Measurements from ENCODE around the gene WBP2.
A peak's percentile ranks its signal among the peaks of the same experiment; 100 is the strongest.

The WBP2 gene

GRCh38 chr17:75855310-75856061, at the start of gene WBP2:
WBP2 (minus strand) TSS chr17:75855335; CDS start chr17:75855297, 38 bp downstream.
- TF ChIP-seq, protein P1, sequence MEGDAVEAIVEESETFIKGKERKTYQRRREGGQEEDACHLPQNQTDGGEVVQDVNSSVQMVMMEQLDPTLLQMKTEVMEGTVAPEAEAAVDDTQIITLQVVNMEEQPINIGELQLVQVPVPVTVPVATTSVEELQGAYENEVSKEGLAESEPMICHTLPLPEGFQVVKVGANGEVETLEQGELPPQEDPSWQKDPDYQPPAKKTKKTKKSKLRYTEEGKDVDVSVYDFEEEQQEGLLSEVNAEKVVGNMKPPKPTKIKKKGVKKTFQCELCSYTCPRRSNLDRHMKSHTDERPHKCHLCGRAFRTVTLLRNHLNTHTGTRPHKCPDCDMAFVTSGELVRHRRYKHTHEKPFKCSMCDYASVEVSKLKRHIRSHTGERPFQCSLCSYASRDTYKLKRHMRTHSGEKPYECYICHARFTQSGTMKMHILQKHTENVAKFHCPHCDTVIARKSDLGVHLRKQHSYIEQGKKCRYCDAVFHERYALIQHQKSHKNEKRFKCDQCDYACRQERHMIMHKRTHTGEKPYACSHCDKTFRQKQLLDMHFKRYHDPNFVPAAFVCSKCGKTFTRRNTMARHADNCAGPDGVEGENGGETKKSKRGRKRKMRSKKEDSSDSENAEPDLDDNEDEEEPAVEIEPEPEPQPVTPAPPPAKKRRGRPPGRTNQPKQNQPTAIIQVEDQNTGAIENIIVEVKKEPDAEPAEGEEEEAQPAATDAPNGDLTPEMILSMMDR (IDR thresholded peaks at IDR 0.05; ENCODE audit: insufficient read depth, low read length, missing control alignments): peak; percentile 57
- H3K4me3 ChIP-seq (ENCODE audit: low read depth, low read length): peak within 1 kb of the TSS; percentile 97
- peak; percentile 99 for DNase-seq (ENCODE audit: low read depth, low spot score)
- POLR2A ChIA-PET: interaction anchor here (0.6 to 2.0 kb wide), 10 partner anchors 9 to 722 kb away, joined by 3 to 9 read pairs (median 4); partner anchors contain the start of gene TRIM65
- CTCF ChIA-PET: interaction anchor here (0.6 to 4.5 kb wide), 19 partner anchors 8 to 254 kb away, joined by 3 to 52 read pairs (median 4); partner anchors contain the start of genes TRIM47, TRIM65, UNC13D and UNK

GRCh38 chr17:75902406-75902805, 47.3 kb upstream of the WBP2 start:
- TF ChIP-seq, protein P1 (IDR thresholded peaks at IDR 0.05; ENCODE audit: insufficient read depth, low read length, missing control alignments): no peak
- no peak for DNase-seq (ENCODE audit: low read depth, low spot score)
- POLR2A ChIA-PET: no interaction called here
- CTCF ChIA-PET: interaction anchor here (0.9 to 10.7 kb wide), 3 partner anchors 14 to 104 kb away, joined by 3 to 276 read pairs (median 3); partner anchors contain the start of gene CDK3
- H3K4me3 ChIP-seq (ENCODE audit: low read depth, low read length): no peak overlapping the region

DNA sequence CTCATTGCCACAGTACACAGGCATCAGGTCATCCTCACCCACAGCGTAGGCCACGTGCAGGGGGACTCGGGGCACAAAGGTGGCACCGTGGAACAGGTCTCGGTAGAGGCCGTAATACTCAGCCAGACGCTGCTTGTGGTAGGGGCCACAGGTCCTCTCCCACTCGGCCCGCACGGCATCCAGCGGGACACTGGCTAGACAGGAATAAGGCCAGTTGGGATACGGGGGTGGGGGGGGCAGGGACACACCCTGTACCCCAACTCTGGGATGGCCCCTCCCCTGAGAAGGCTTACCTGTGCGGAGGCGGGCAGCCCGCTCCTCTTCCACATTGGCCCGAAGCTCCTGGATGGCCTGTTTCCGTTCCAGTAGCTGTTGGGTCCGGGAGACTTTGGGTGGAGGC, 46.6 kb upstream of the WBP2 start:
- no peak for DNase-seq (ENCODE audit: low read depth, low spot score)
- CTCF ChIA-PET: interaction anchor here (10.7 kb wide), 1 partner anchor 105 kb away, joined by 276 read pairs; the partner anchor contains the start of gene CDK3
- POLR2A ChIA-PET: no interaction called here
- no peak overlapping the region for H3K4me3 ChIP-seq (ENCODE audit: low read depth, low read length)
- TF ChIP-seq, protein P1 (IDR thresholded peaks at IDR 0.05; ENCODE audit: insufficient read depth, low read length, missing control alignments): no peak

DNA sequence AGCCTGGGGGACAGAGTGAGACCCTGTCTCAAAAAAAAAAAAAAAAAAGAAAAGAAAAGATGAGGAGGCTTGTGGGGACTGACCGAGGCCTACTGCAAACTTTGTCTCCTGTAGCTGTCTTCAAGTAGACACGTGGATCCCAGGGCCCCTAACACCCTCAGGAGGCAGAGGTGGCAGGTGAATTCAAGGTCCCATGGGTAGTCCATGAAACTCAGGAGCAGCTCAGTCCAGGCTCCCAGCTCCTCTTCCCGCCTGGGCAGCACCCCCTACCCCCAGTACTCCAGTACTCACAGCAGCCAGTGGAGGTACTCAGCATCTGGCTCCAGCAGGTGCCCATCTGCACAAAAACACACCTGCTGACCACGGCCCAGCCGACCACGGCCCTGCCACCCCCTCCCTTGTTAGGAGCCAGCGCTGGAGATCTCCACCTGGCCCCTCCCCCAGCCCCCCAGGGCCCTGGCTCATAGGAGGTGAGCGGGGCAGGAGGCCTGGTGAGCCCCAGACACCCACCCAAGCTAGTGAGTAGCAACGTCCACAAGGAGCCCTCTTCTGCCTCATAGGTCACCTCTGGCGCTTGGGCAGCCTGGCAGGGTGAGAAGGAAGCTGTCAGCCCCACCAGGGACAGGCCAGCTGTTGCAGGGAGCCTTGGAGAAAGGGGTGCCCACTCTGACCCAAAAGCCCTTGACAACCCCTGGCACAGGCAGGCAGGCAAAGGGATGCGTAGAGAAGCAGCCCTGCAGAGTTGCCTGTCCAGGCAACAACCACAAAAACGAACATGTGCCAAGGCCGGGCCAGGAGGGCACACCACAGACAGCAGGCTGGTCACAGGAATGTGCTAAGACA, 45.8 kb upstream of the WBP2 start:
- no peak for DNase-seq (ENCODE audit: low read depth, low spot score)
- TF ChIP-seq, protein P1 (IDR thresholded peaks at IDR 0.05; ENCODE audit: insufficient read depth, low read length, missing control alignments): no peak
- H3K4me3 ChIP-seq (ENCODE audit: low read depth, low read length): no peak overlapping the region
- ChIA-PET POLR2A (no interaction called here), CTCF (interaction anchor here (0.6 kb wide), 1 partner anchor 469 kb away, joined by 3 read pairs; no protein-coding TSS in a partner anchor)

- ChIA-PET POLR2A (interaction anchor here (1.2 kb wide), 1 partner anchor 120 kb away, joined by 3 read pairs; no protein-coding TSS in a partner anchor), CTCF (interaction anchor here (0.9 to 1.1 kb wide), 3 partner anchors 10 to 380 kb away, joined by 3 read pairs; no protein-coding TSS in a partner anchor)
- H3K4me3 ChIP-seq (ENCODE audit: low read depth, low read length): no peak overlapping the region
- TF ChIP-seq, protein P1 (IDR thresholded peaks at IDR 0.05; ENCODE audit: insufficient read depth, low read length, missing control alignments): no peak
- no peak for DNase-seq (ENCODE audit: low read depth, low spot score)
Observed at GRCh38 chr17:75899767-75900468, 44.8 kb upstream of the WBP2 start.

All from AG04449 (cell line).